ENCODE measurements around the gene DIP2C.
"Not testable (repeated sequence)": the region's sequence is repeated elsewhere in the genome, so short reads cannot be mapped to it uniquely, and the experiment has no call there.

Gene DIP2C

GRCh38 chr10:595473-595872 lies 94.0 kb downstream of the DIP2C start:
- DNase-seq (ENCODE audit: low spot score) = no peak

DNA sequence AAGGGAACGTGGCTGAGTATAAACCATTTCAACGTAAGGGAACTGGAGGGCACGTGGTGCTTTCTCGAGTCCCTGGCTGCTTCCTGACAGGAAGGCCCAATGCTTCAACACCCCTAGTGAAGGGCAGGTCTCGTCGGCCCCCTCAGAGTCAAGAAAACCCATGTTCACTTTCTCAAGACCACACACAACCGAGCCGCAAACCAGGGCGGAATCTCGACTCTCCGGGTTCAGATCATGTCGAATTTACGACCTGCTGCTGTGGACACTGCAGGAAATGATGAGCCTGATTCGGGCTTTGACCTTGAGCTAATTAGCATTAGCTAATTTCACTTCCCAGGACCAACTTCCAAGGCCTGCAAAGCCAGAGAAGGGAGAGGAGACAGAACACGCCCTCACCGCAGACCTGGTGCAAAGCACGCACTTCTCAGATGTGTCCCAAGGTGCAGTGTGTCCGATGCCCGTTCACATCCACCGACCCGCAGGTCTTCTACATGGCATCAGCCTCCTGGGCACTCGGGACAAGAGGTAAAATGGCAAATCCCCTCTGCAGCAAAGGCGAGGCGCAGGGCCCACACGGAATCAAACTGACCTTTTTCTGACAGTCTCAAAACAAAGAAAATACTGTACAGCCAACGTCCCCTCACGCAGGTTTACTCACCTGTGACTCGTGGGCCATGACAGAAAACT lies 94.7 kb downstream of the DIP2C start:
- no peak for DNase-seq (ENCODE audit: low spot score)

GRCh38 chr10:593901-594457 lies 95.5 kb downstream of the DIP2C start:
- DNase-seq (ENCODE audit: low spot score) = no peak

GRCh38 chr10:593421-593820 lies 96.0 kb downstream of the DIP2C start:
- no peak for DNase-seq (ENCODE audit: low spot score)

- no peak for DNase-seq (ENCODE audit: low spot score)
These were observed 96.5 kb downstream of the DIP2C start for GRCh38 chr10:593016-593415.

- no peak for DNase-seq (ENCODE audit: low spot score)
These were observed 97.8 kb downstream of the DIP2C start for GRCh38 chr10:591646-592045.

GRCh38 chr10:590721-591120 lies 98.7 kb downstream of the DIP2C start:
- no peak for DNase-seq (ENCODE audit: low spot score)

DNA sequence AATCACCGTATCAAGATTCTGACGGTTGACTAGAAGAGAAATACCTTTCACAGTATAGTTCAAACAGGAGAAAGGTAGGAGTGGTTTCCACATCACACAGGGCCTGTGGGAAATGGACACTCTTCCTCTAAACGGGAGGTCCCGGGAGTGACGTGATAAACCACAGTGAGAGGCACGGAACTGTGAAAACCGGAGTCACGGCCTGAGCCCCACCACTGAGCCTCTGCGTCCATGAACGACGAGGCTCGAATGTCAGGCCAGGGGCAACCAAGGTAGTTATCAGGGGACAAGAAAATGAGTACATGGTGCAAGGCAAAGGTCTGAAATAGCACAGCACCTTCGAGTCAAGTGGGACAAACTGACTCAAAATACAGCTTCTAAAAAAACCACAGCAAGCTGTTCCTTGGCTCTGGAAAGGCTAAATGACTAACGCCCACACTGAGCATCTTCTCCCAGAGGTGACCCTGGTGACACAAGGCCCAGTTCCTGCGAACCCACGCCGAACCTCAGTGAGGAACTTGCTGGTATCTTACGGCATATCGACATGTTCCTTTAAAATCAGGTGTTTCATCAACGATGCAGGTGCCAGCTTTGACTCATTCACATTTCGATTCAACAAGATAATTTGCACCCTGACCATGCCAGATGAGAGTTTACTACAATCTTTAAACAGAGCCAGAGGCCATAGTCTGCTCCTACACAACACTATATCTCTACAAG lies 99.3 kb downstream of the DIP2C start:
- no peak for DNase-seq (ENCODE audit: low spot score)

- DNase-seq (ENCODE audit: low spot score) = no peak
These were observed 101.0 kb downstream of the DIP2C start for GRCh38 chr10:588246-589165.

- DNase-seq (ENCODE audit: low spot score) = no peak
These were observed 102.8 kb downstream of the DIP2C start for GRCh38 chr10:586716-587115.

DNA sequence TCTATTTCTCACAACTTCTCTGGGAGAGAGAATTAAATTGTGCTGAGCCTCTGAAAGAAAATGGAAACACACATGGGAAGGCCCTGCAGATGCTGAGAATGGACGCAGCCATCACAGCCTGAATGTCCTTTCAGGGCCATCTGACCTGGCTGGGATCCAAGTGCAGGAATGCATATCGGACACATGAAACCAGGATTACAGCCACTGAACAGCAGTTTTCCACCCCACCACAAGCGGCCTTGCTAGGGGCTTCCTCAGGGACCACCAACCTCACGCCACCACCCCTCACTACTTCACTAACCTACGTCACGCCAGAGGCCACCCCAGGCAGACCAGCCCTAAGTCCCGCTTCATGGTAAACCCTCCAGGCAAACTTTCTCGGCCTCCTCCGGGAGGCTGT lies 103.3 kb downstream of the DIP2C start:
- no peak for DNase-seq (ENCODE audit: low spot score)

GRCh38 chr10:585502-585901 lies 104.0 kb downstream of the DIP2C start:
- no peak for DNase-seq (ENCODE audit: low spot score)

DNA sequence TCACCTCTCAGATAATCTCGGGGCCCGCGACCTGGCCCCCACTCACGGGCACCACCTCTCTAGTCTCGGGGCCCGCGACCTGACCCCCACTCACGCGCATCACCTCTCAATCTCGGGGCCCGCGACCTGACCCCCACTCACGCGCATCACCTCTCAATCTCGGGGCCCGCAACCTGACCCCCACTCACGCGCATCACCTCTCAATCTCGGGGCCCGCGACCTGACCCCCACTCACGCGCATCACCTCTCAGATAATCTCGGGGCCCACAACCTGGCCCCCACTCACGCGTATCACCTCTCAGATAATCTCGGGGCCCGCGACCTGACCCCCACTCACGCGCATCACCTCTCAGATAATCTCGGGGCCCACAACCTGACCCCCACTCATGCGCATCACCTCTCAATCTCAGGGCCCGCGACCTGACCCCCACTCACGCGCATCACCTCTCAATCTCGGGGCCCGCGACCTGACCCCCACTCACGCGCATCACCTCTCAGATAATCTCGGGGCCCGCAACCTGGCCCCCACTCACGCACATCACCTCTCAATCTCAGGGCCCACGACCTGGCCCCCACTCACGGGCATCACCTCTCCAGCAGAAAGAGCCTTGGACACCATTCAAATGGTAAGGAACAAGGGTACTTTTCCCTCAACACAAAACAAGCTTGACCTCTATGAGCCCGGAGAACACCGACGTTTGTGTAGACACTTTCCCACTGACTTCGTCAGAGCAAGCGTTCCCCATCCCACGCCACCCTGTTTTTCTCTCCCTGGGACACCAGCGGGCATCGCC lies 104.8 kb downstream of the DIP2C start:
- not testable (repeated sequence) for DNase-seq (ENCODE audit: low spot score)

- no peak for DNase-seq (ENCODE audit: low spot score)
These were observed 106.0 kb downstream of the DIP2C start for GRCh38 chr10:583433-583832.

DNA sequence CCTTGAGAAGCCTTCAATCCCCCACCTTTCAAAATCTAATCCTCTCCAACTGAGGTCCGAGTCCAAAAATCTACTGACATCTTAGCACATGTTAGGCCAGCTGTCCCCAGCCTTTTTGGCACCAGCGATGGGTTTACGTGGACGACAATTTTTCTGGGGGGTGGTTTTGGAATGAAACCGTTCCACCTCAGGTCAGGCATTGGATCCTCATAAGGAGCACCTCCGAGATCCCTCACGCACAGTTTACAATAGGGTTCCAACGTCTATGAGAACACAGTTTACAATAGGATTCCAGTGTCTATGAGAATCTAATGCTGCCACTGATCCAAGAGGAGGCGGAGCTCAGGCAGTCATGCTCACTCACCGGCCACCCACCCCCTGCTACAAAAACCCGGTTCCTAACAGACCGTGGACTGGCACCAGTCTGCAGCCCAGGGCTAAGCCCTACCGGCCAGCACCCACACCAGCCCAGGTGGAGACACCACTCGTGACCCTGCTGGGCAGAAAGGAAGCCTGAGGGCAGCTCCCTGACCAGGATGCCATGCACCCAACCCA lies 107.6 kb downstream of the DIP2C start:
- DNase-seq (ENCODE audit: low spot score) = no peak

DNA sequence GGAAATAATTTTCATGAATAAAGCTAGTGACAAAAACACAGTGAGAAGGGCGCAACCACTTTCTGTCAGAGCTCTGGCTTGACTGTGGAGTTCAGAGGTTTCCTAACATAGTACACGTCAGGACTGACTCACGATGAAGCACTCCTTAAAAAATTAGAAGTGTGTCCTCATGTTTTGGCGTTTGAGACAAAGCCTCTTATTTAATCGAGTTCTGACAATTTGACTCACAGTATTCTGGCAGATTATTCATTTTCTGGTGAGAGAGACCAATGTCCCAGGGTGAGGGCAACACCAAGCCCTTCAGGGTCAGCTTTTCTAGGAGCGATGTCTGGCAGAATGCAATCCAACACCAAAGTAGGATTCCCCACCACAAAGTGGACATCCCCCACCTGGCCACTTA lies 108.7 kb downstream of the DIP2C start:
- DNase-seq (ENCODE audit: low spot score) = no peak

GRCh38 chr10:576130-576465 lies 113.4 kb downstream of the DIP2C start:
- DNase-seq (ENCODE audit: low spot score) = no peak

GRCh38 chr10:575402-576129 lies 113.9 kb downstream of the DIP2C start:
- DNase-seq (ENCODE audit: low spot score) = no peak

- no peak for DNase-seq (ENCODE audit: low spot score)
These were observed 116.8 kb downstream of the DIP2C start for GRCh38 chr10:572696-573095.

DNA sequence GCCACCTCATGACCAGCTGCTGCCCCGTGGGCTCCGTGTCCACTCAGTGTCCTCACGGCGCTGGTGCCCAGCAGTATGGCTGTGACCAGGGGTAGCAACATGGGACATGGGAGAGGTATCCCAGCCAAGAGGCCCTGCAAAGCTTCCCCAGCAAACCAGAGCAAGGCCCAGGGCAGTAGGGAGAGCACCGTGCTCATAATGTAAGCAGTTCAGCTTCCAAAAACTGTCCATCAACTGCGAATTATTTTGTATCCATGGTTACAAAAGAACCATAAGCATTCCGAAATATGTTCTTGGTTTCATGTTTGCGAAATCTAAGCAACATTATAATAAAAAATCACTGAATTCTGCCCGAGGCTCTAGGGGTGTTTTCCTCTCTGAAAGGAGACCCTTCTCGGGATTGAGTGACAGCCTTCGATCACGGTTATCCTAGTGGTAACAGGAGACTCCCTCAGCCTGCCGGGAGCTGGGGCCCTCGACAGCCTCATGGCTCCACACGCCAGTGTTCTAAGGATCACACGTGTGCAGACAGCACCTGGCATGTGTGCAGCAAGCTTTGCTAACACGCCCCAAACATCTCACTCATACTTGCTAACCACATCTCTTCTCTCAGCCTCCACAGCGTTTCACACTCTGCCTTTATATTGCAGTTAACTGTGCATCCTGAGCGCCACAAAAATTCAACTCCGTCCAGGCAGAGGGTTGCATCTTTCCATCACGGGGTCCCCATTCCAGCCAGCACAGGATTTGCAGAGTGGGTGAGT lies 117.6 kb downstream of the DIP2C start:
- DNase-seq (ENCODE audit: low spot score) = no peak
